PC-9 (cell line): ENCODE data around the gene RNF180. TPM values are rescaled to one million over a fixed set of nuclear protein-coding genes. Genes with fewer than 3 reads are reported as not detected.

Source experiments
- BruUV-seq: library from RNA; stranded (reverse); fragments of 400-500 nt; replicated peaks from 2 replicates; lab custom pipeline; 2021; lab: Mats Ljungman, UMichigan
- CTCF ChIA-PET: fragments of 300-600 bp; sonication (Branson Sonifier 250); formaldehyde crosslinking; loops from one replicate; lab custom pipeline; 2022; ENCODE audit warnings: antibody characterized with exemption; lab: Charles Lee
- POLR2A ChIA-PET: fragments of 300-600 bp; sonication (Branson Sonifier 250); formaldehyde crosslinking; loops from one replicate; lab custom pipeline; 2022; ENCODE audit warnings: antibody characterized with exemption; ENCODE audit not compliant: unreplicated experiment; lab: Charles Lee
- DNase-seq, 2 experiments: peaks; one replicate each; pipeline versions ENCODE4 v3.0.0 to v3.0.0-alpha.2; 2015 to 2022; ENCODE audit warnings: mixed read lengths in 1 of 2
- H2AFZ ChIP-seq: fragments of 200-600 bp; sonication (generic); 2 replicates; pipeline ENCODE4 v1.8.1; 2017; ENCODE audit warnings: antibody characterized with exemption
- H3F3A ChIP-seq: fragments of 200-600 bp; sonication (generic); 2 replicates; pipeline ENCODE4 v1.8.1; 2017; ENCODE audit warnings: antibody characterized with exemption, mild to moderate bottlenecking, low read depth; ENCODE audit not compliant: insufficient read depth
- H3K27ac ChIP-seq: fragments of 200-600 bp; sonication (generic); 2 replicates; pipeline ENCODE4 v1.6.1; 2016; ENCODE audit warnings: mixed run types
- H3K27me3 ChIP-seq: fragments of 200-600 bp; sonication (generic); 2 replicates; pipeline ENCODE4 v1.6.1; 2016; ENCODE audit warnings: low read depth, mixed run types; ENCODE audit not compliant: insufficient read depth
- H3K36me3 ChIP-seq: fragments of 200-600 bp; sonication (generic); 2 replicates; pipeline ENCODE4 v1.6.1; 2016; ENCODE audit warnings: low read depth, mixed run types
- H3K4me1 ChIP-seq: fragments of 200-600 bp; sonication (generic); replicated peaks from 2 replicates; pipeline ENCODE4 v1.6.1; 2016; ENCODE audit warnings: mixed run types; ENCODE audit not compliant: insufficient read depth
- H3K4me2 ChIP-seq: fragments of 200-600 bp; sonication (generic); 2 replicates; pipeline ENCODE4 v1.6.1; 2017; ENCODE audit warnings: mixed run types
- H3K4me3 ChIP-seq: fragments of 200-600 bp; sonication (generic); 2 replicates; pipeline ENCODE4 v1.6.1; 2016; ENCODE audit warnings: mixed run types
- H3K79me2 ChIP-seq: fragments of 200-600 bp; sonication (generic); 2 replicates; pipeline ENCODE4 v1.6.1; 2017; ENCODE audit warnings: low read depth, mixed run types
- H3K9me2 ChIP-seq: fragments of 200-600 bp; sonication (generic); 2 replicates; pipeline ENCODE4 v1.8.1; 2017; ENCODE audit warnings: mild to moderate bottlenecking; ENCODE audit not compliant: insufficient read depth
- H3K9me3 ChIP-seq: fragments of 200-600 bp; sonication (generic); 2 replicates; pipeline ENCODE4 v1.8.1; 2016; ENCODE audit warnings: low read depth; ENCODE audit not compliant: insufficient read depth
- H4K20me1 ChIP-seq: fragments of 200-600 bp; sonication (generic); 2 replicates; pipeline ENCODE4 v1.8.1; 2017; ENCODE audit not compliant: insufficient read depth
- CTCF ChIP-seq: fragments of 200-600 bp; sonication (generic); conservative IDR thresholded peaks from 2 replicates; pipeline ENCODE4 v1.6.1; 2017; ENCODE audit warnings: mixed run types, antibody characterized with exemption, mild to moderate bottlenecking, moderate library complexity
- EZH2 ChIP-seq: fragments of 200-600 bp; sonication (generic); IDR thresholded peaks from 2 replicates; pipeline ENCODE4 v1.8.0; 2017; ENCODE audit warnings: antibody characterized with exemption, low read depth
- intact Hi-C: fragments of 100-400 bp; cut with micrococcal nuclease; formaldehyde crosslinking; loops from one replicate; pipeline ENCODE4 v1.10.0; 2022; ENCODE audit not compliant: unreplicated experiment
- total RNA-seq: library from RNA; stranded (reverse); gene quantifications from 2 replicates; pipeline ENCODE4 v1.2.3, GENCODE V29; 2021

Gene RNF180
- total RNA-seq, 1 experiment from 2014 or later, result not detected

- Histone ChIP-seq H3K27me3 (no peaks in the 10 kb centered on the region), H3K79me2 (no peaks in the 10 kb centered on the region), H3K4me2 (no peak overlapping the region), H4K20me1 (no peaks in the 10 kb centered on the region), H3K27ac (no peak overlapping the region), H3K9me2 (no peaks in the 10 kb centered on the region), H3K4me1 (no peaks in the 10 kb centered on the region), H3K36me3 (no peaks in the 10 kb centered on the region), H3K4me3 (no peak overlapping the region), H2AFZ (no peak overlapping the region), H3F3A (no peaks in the 10 kb centered on the region), H3K9me3 (no peaks in the 10 kb centered on the region)
- no peak for DNase-seq
- ChIA-PET CTCF (no interaction called here), POLR2A (no interaction called here)
- BruUV-seq, result no TSS peak
- intact Hi-C loops, result no loop called here
- no peak for TF ChIP-seq CTCF
- no peak for TF ChIP-seq EZH2
These were observed 168.2 kb downstream of the RNF180 start for GRCh38 chr5:64333886-64334285.

- CTCF ChIA-PET, result no interaction called here
- POLR2A ChIA-PET, result no interaction called here
- Histone ChIP-seq H3K27ac (no peak overlapping the region), H3K27me3 (no peaks in the 10 kb centered on the region), H4K20me1 (no peaks in the 10 kb centered on the region), H3K36me3 (no peaks in the 10 kb centered on the region), H3K4me1 (no peaks in the 10 kb centered on the region), H3K4me3 (no peak overlapping the region), H2AFZ (no peak overlapping the region), H3K79me2 (no peaks in the 10 kb centered on the region), H3K9me3 (no peaks in the 10 kb centered on the region), H3K4me2 (no peak overlapping the region), H3K9me2 (no peaks in the 10 kb centered on the region), H3F3A (no peaks in the 10 kb centered on the region)
- no TSS peak for BruUV-seq
- TF ChIP-seq EZH2 (no peak), CTCF (no peak)
- no peak for DNase-seq
- intact Hi-C loops, result loop anchor here (10.0 kb wide), 1 partner anchor 265 kb away; no protein-coding TSS in a partner anchor
These were observed 174.1 kb downstream of the RNF180 start for GRCh38 chr5:64339769-64340168.

GRCh38 chr5:64340293-64340692 is 174.7 kb downstream of the RNF180 start:
- H3K27ac ChIP-seq, result no peak overlapping the region
- no peak overlapping the region for H3K4me2 ChIP-seq
- H3F3A ChIP-seq, result no peaks in the 10 kb centered on the region
- no peaks in the 10 kb centered on the region for H3K4me1 ChIP-seq
- no peaks in the 10 kb centered on the region for H3K79me2 ChIP-seq
- H3K4me3 ChIP-seq, result no peak overlapping the region
- intact Hi-C loops, result loop anchor here (10.0 kb wide), 1 partner anchor 265 kb away; no protein-coding TSS in a partner anchor
- CTCF ChIA-PET, result no interaction called here
- BruUV-seq, result no TSS peak
- H2AFZ ChIP-seq, result no peak overlapping the region
- H3K9me2 ChIP-seq, result no peaks in the 10 kb centered on the region
- DNase-seq, result no peak
- H3K27me3 ChIP-seq, result no peaks in the 10 kb centered on the region
- H4K20me1 ChIP-seq, result no peaks in the 10 kb centered on the region
- POLR2A ChIA-PET, result no interaction called here
- no peaks in the 10 kb centered on the region for H3K36me3 ChIP-seq
- H3K9me3 ChIP-seq, result no peaks in the 10 kb centered on the region
- TF ChIP-seq CTCF (no peak), EZH2 (no peak)
